Common myeloid progenitor, CD34-positive (primary cell): ENCODE data around the gene EIF3B.
"Not testable (repeated sequence)": the region's sequence is repeated elsewhere in the genome, so short reads cannot be mapped to it uniquely, and the experiment has no call there.

Source experiments
- CTCF ChIA-PET: fragments of 350-600 bp; sonication (Branson Sonifier 250); formaldehyde crosslinking; loops from one replicate; lab custom pipeline; 2021; ENCODE audit warnings: antibody characterized with exemption; lab: Charles Lee
- POLR2A ChIA-PET: fragments of 350-600 bp; sonication (Branson Sonifier 250); formaldehyde crosslinking; loops from one replicate; lab custom pipeline; 2021; ENCODE audit warnings: antibody characterized with exemption; lab: Charles Lee
- DNase-seq, 3 donors: peaks; one replicate each; pipeline versions ENCODE4 v3.0.0 to v3.0.0-alpha.2; 2013
- H3K27ac ChIP-seq, 2 experiments: 1 replicate in 1 of 2; 2 replicates in 1 of 2; pipeline ENCODE4 v1.7.0; 2013; ENCODE audit warnings: inconsistent platforms in 2 of 2, low read length in 2 of 2, mild to moderate bottlenecking in 2 of 2, low read depth in 1 of 2, moderate library complexity in 1 of 2; ENCODE audit not compliant: severe bottlenecking in 2 of 2, insufficient read depth in 1 of 2, poor library complexity in 1 of 2
- H3K27me3 ChIP-seq, 5 experiments: replicated peaks in 2 of 5; 1 replicate in 3 of 5; 2 replicates in 2 of 5; pipeline versions ENCODE4 v1.6.1 to v1.7.0; 2013; ENCODE audit warnings: low read length in 4 of 5, mild to moderate bottlenecking in 2 of 5, moderate library complexity in 2 of 5, inconsistent platforms in 1 of 5; ENCODE audit not compliant: insufficient read depth in 5 of 5, control insufficient read depth in 4 of 5
- H3K36me3 ChIP-seq, 4 experiments: 1 replicate in 2 of 4; 2 replicates in 2 of 4; pipeline versions ENCODE4 v1.6.1 to v1.7.0; 2013; ENCODE audit warnings: low read length in 3 of 4, control low read depth in 1 of 4, mild to moderate bottlenecking in 1 of 4; ENCODE audit not compliant: control insufficient read depth in 4 of 4, insufficient read depth in 4 of 4
- H3K4me1 ChIP-seq, 4 experiments: 1 replicate in 3 of 4; 2 replicates in 1 of 4; pipeline versions ENCODE4 v1.6.1 to v1.7.1; 2013; ENCODE audit warnings: low read length in 3 of 4, mild to moderate bottlenecking in 3 of 4, control low read depth in 1 of 4, inconsistent platforms in 1 of 4, moderate library complexity in 1 of 4; ENCODE audit not compliant: control insufficient read depth in 4 of 4, insufficient read depth in 4 of 4; ENCODE audit errors: control extremely low read depth in 1 of 4
- H3K4me3 ChIP-seq, 7 experiments: 1 replicate in 4 of 7; 2 replicates in 3 of 7; pipeline versions ENCODE4 v1.5.1 to v1.7.0; 2013; ENCODE audit warnings: mild to moderate bottlenecking in 7 of 7, low read length in 6 of 7, moderate library complexity in 6 of 7, inconsistent platforms in 2 of 7, low read depth in 2 of 7, control low read depth in 1 of 7; ENCODE audit not compliant: insufficient read depth in 4 of 7, control insufficient read depth in 1 of 7; ENCODE audit errors: extremely low read depth in 1 of 7
- H3K9me3 ChIP-seq, 5 experiments: 1 replicate in 4 of 5; 2 replicates in 1 of 5; pipeline versions ENCODE4 v1.6.1 to v1.7.1; 2013; ENCODE audit warnings: low read length in 4 of 5, mild to moderate bottlenecking in 2 of 5, inconsistent platforms in 1 of 5, low read depth in 1 of 5, moderate library complexity in 1 of 5; ENCODE audit not compliant: control insufficient read depth in 4 of 5, insufficient read depth in 2 of 5; ENCODE audit errors: control extremely low read depth in 1 of 5
- WGBS: methylation state at CpG from one replicate; pipeline ENCODE4 v1.1.5; 2013; ENCODE audit not compliant: insufficient coverage; 5-methylcytosine and 5-hydroxymethylcytosine counted together

Gene EIF3B

DNA sequence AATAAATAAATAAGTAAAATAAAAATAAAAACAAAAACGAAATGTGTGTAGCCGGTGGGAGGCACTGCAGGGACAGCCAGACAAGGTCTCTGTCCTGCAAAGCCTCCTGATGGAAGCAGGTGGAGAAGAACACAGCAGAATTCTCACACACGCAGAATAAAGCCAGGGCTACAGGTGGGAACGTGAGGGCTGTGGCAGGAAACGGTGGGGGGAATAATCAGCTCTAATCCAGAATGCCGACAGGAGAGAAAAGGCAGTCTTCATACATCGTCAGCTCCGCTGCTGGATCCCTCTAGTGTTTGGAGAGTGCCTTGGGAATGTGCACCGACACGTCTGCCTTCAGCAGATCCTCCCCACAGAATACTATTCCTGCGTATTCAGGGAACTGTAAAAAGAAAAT, 33.6 kb upstream of the EIF3B start:
- Histone ChIP-seq H3K4me3 (no peak overlapping the region), H3K27ac (no peak overlapping the region), H3K4me1 (peaks cover 0 to 34% (median 18%) of the 10 kb centered on the region in 4 experiments), H3K27me3 (no peaks in the 10 kb centered on the region), H3K36me3 (no peaks in the 10 kb centered on the region), H3K9me3 (no peaks in the 10 kb centered on the region)
- DNase-seq: no peak
- 94% methylated on average over 11 of the region's 11 CpGs for WGBS
- ChIA-PET POLR2A (no interaction called here), CTCF (interaction anchor here (0.6 to 1.1 kb wide), 6 partner anchors 15 to 1639 kb away, joined by 3 to 4 read pairs (median 3); no protein-coding TSS in a partner anchor)

- Histone ChIP-seq H3K27ac (peak overlapping the region in 1 of 2 experiments; percentile 43), H3K9me3 (no peaks in the 10 kb centered on the region), H3K27me3 (no peaks in the 10 kb centered on the region), H3K4me1 (peaks cover 0 to 33% (median 14%) of the 10 kb centered on the region in 4 experiments), H3K36me3 (no peaks in the 10 kb centered on the region), H3K4me3 (peak overlapping the region in 4 of 7 experiments; percentile 12 to 52 (median 27))
- 0% methylated on average over 4 of the region's 4 CpGs for WGBS
- ChIA-PET POLR2A (no interaction called here), CTCF (interaction anchor here (0.9 to 1.1 kb wide), 2 partner anchors 23 to 64 kb away, joined by 3 read pairs; no protein-coding TSS in a partner anchor)
- peak in 2 of 3 donors; percentile 39 to 54 for DNase-seq
These were observed 29.5 kb upstream of the EIF3B start for GRCh38 chr7:2325162-2325561.

DNA sequence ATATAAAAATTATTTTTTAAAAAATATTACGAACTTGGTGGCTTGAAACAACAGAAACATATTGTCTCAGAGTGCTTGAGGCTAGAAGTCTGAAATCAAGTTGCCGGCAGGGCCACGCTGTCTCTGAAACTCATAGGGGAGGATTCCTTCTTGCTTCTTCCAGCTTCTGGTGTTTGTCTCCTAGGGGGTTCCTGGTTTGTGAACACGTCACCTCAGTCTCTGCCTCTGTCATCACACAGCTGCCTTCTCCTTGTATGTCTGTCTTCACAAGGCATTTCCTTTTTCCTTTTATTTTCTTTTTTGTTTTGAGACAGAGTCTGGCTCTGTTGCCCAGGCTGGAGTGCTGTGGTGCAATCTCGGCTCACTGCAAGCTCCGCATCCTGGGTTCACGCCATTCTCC, 27.7 kb upstream of the EIF3B start:
- Histone ChIP-seq H3K4me3 (no peak overlapping the region), H3K36me3 (no peaks in the 10 kb centered on the region), H3K27ac (no peak overlapping the region), H3K9me3 (no peaks in the 10 kb centered on the region), H3K27me3 (no peaks in the 10 kb centered on the region), H3K4me1 (peaks cover 0 to 39% (median 14%) of the 10 kb centered on the region in 4 experiments)
- no peak for DNase-seq
- POLR2A ChIA-PET: interaction anchor here (0.6 kb wide), 1 partner anchor 144 kb away, joined by 9 read pairs; no protein-coding TSS in a partner anchor
- CTCF ChIA-PET: no interaction called here
- WGBS: 98% methylated on average over 6 of the region's 7 CpGs

GRCh38 chr7:2330493-2330892, 24.1 kb upstream of the EIF3B start:
- no peak for DNase-seq
- Histone ChIP-seq H3K4me1 (peaks cover 0 to 23% (median 3%) of the 10 kb centered on the region in 4 experiments), H3K27me3 (no peaks in the 10 kb centered on the region), H3K4me3 (no peak overlapping the region), H3K27ac (no peak overlapping the region), H3K36me3 (no peaks in the 10 kb centered on the region), H3K9me3 (no peaks in the 10 kb centered on the region)
- CTCF ChIA-PET: no interaction called here
- WGBS: 100% methylated on average over 2 of the region's 2 CpGs
- POLR2A ChIA-PET: no interaction called here

DNA sequence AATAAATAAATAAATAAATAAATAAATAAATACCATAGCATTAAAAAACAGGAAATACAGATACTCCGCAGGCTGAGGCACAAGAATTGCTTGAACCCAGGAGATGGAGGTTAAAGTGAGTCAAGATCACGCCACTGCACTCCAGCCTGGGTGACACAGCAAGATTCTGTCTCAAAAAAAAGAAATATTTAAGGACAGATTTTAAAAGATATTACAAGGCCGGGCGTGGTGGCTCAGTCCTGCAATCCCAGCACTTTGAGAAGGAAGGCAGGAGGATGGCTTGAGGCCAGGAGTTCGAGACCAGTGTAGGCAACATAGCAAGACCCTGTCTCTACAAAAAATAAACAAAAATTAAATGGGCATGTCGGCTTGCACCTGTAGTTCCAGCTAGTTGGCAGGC, 22.9 kb upstream of the EIF3B start:
- Histone ChIP-seq H3K4me3 (no peak overlapping the region), H3K4me1 (peaks cover 0 to 12% (median 0%) of the 10 kb centered on the region in 4 experiments), H3K27ac (no peak overlapping the region), H3K9me3 (no peaks in the 10 kb centered on the region), H3K27me3 (no peaks in the 10 kb centered on the region), H3K36me3 (no peaks in the 10 kb centered on the region)
- ChIA-PET POLR2A (no interaction called here), CTCF (no interaction called here)
- WGBS: 98% methylated on average over 5 of the region's 6 CpGs
- DNase-seq: no peak

GRCh38 chr7:2332606-2333231, 21.9 kb upstream of the EIF3B start:
- 97% methylated on average over 4 of the region's 4 CpGs for WGBS
- H3K4me3 ChIP-seq, POLR2A ChIA-PET, H3K27ac ChIP-seq, H3K4me1 ChIP-seq, H3K27me3 ChIP-seq, H3K36me3 ChIP-seq, CTCF ChIA-PET, DNase-seq, H3K9me3 ChIP-seq: not testable (repeated sequence)

DNA sequence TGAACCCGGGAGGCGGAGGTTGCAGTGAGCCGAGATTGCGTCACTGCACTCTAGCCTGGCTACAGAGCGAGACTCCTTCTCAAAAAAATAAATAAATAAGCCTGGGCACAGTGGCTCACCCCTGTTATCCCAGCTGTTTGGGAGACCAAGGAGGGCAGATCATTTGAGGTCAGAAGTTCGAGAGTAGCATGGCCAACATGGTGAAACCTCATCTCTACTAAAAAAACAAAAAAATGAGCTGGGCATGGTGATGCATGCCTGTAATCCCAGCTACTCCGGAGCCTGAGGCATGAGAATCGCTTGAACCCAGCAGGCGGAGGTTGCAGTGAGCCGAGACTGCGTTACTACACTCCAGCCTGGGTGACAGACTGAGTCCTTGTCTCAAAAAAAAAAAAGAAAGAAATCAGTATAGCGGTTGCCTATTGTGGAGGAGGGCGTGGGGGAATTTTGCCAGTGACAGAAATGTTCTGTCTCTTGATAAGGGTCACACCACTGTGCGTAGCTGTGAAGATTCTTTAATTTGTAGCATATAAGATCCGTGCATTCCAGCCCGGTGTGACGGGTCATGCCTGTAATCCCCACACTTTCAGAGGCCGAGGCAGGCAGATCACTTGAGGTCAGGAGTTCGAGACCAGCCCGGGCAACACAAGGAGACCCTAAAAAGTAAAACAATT, 17.9 kb upstream of the EIF3B start:
- POLR2A ChIA-PET: interaction anchor here (0.7 kb wide), 1 partner anchor 13 kb away, joined by 3 read pairs; no protein-coding TSS in a partner anchor
- CTCF ChIA-PET: interaction anchor here (1.6 to 3.4 kb wide), 2 partner anchors 11 to 15 kb away, joined by 3 to 10 read pairs; no protein-coding TSS in a partner anchor
- no peaks in the 10 kb centered on the region for H3K27me3 ChIP-seq
- no peak overlapping the region for H3K27ac ChIP-seq
- no peaks in the 10 kb centered on the region for H3K4me1 ChIP-seq
- WGBS: 95% methylated on average over 14 of the region's 20 CpGs
- no peaks in the 10 kb centered on the region for H3K36me3 ChIP-seq
- H3K9me3 ChIP-seq: no peaks in the 10 kb centered on the region
- H3K4me3 ChIP-seq: no peak overlapping the region
- no peak for DNase-seq
